HCT116 (cell line): Measurements from ENCODE around the gene GZF1. TPM values are rescaled to one million over a fixed set of nuclear protein-coding genes. Genes with fewer than 3 reads are reported as not detected.

ENCODE experiments used
- ATAC-seq: fragments of 200-7000 bp; cut with Tn5 transposase; 2 replicates; pipeline ENCODE4 v1.9.1; 2020; ENCODE audit warnings: mild to moderate bottlenecking, moderate library complexity
- BruUV-seq: library from RNA; stranded (reverse); fragments of 400-500 nt; replicated peaks from 2 replicates; lab custom pipeline; 2021; lab: Mats Ljungman, UMichigan
- CTCF ChIA-PET: fragments of 300-600 bp; sonication (Branson Sonifier 250); formaldehyde crosslinking; loops from one replicate; lab custom pipeline; 2021; ENCODE audit warnings: antibody characterized with exemption; lab: Charles Lee
- POLR2A ChIA-PET: fragments of 300-600, 350-600 bp; sonication (Branson Sonifier 250); formaldehyde crosslinking; loops from one replicate; lab custom pipeline; 2021; ENCODE audit warnings: antibody characterized with exemption; lab: Charles Lee
- RAD21 ChIA-PET, 2 experiments: fragments of 300-600 bp; sonication (Branson Sonifier 250); formaldehyde crosslinking; loops; one replicate each; lab custom pipeline; 2023; ENCODE audit warnings: low total read pairs in 2 of 2; ENCODE audit not compliant: uncharacterized antibody in 2 of 2, unreplicated experiment in 2 of 2, low non-redundant PET in 1 of 2; lab: Charles Lee
- DNase-seq: peaks from one replicate; pipeline ENCODE4 v3.0.0-alpha.2; 2010; ENCODE audit warnings: low read depth, low spot score
- H2AFZ ChIP-seq: fragments of 200-600 bp; shearing (Covaris generic), sonication (generic); 2 replicates; pipeline ENCODE4 v1.6.1; 2017; ENCODE audit warnings: low read depth, mixed run types, mixed read lengths, antibody characterized with exemption, low read length; ENCODE audit not compliant: poor library complexity, severe bottlenecking
- H3K27ac ChIP-seq: 2 replicates; pipeline ENCODE4 v1.5.1; 2012; ENCODE audit warnings: low read depth, low read length
- H3K27me3 ChIP-seq: fragments of 200-600 bp; sonication (generic); 2 replicates; pipeline ENCODE4 v1.6.1; 2016; ENCODE audit warnings: mixed run types, low read length, mixed read lengths; ENCODE audit not compliant: insufficient read depth
- H3K36me3 ChIP-seq, 2 experiments: fragments of 200-500 bp in 1 of 2; fragments of 200-600 bp in 1 of 2; sonication (Bioruptor generic) in 1 of 2; sonication (generic) in 1 of 2; 2 replicates each; pipeline versions ENCODE4 v1.5.1 to v1.6.1; 2014 to 2016; ENCODE audit warnings: low read length in 2 of 2, inconsistent platforms in 1 of 2, mixed read lengths in 1 of 2, mixed run types in 1 of 2; ENCODE audit not compliant: insufficient read depth in 2 of 2, control insufficient read depth in 1 of 2
- H3K4me1 ChIP-seq, 2 experiments: fragments of 200-600 bp in 1 of 2; sonication (generic) in 1 of 2; 2 replicates each; pipeline versions ENCODE4 v1.5.1 to v1.6.1; 2012 to 2017; ENCODE audit warnings: low read length in 2 of 2, inconsistent platforms in 1 of 2, mild to moderate bottlenecking in 1 of 2, mixed read lengths in 1 of 2, mixed run types in 1 of 2, moderate library complexity in 1 of 2; ENCODE audit not compliant: insufficient read depth in 2 of 2, control insufficient read depth in 1 of 2
- H3K4me2 ChIP-seq: fragments of 200-600 bp; sonication (generic); 2 replicates; pipeline ENCODE4 v1.6.1; 2017; ENCODE audit warnings: mixed run types, low read length, mixed read lengths
- H3K4me3 ChIP-seq, 2 experiments: fragments of 200-600 bp in 1 of 2; sonication (generic) in 1 of 2; replicated peaks in 1 of 2; 2 replicates each; pipeline ENCODE4 v1.5.1; 2011 to 2016; ENCODE audit warnings: low read length in 2 of 2, control low read depth in 1 of 2, low read depth in 1 of 2, mild to moderate bottlenecking in 1 of 2, mixed read lengths in 1 of 2, mixed run types in 1 of 2
- H3K79me2 ChIP-seq: fragments of 200-600 bp; sonication (generic); 2 replicates; pipeline ENCODE4 v1.6.1; 2017; ENCODE audit warnings: mild to moderate bottlenecking, mixed run types, low read length, moderate library complexity, mixed read lengths; ENCODE audit not compliant: insufficient read depth
- H3K9ac ChIP-seq: fragments of 200-600 bp; sonication (generic); 2 replicates; pipeline ENCODE4 v1.6.1; 2016; ENCODE audit warnings: low read length, mixed read lengths
- H3K9me2 ChIP-seq: fragments of 200-600 bp; sonication (generic), shearing (Covaris generic); 2 replicates; pipeline ENCODE4 v1.6.1; 2017; ENCODE audit warnings: mixed run types, mild to moderate bottlenecking, moderate library complexity; ENCODE audit not compliant: insufficient read depth
- H3K9me3 ChIP-seq, 2 experiments: fragments of 200-500 bp in 1 of 2; fragments of 200-600 bp in 1 of 2; sonication (Bioruptor generic) in 1 of 2; sonication (generic) in 1 of 2; 2 replicates each; pipeline ENCODE4 v1.6.1; 2014 to 2017; ENCODE audit warnings: low read length in 2 of 2, mixed read lengths in 2 of 2, inconsistent platforms in 1 of 2, low read depth in 1 of 2, mild to moderate bottlenecking in 1 of 2, mixed run types in 1 of 2, moderate library complexity in 1 of 2; ENCODE audit not compliant: control insufficient read depth in 1 of 2, insufficient read depth in 1 of 2
- H4K20me1 ChIP-seq: fragments of 200-600 bp; sonication (generic), shearing (Covaris generic); 2 replicates; pipeline ENCODE4 v1.6.1; 2017; ENCODE audit warnings: mixed run types, mild to moderate bottlenecking, moderate library complexity; ENCODE audit not compliant: insufficient read depth
- CTCF ChIP-seq, 3 experiments: fragments of 200-600 bp in 1 of 3; sonication (generic) in 1 of 3; IDR thresholded peaks in 2 of 3; conservative IDR thresholded peaks in 1 of 3; 2 replicates each; pipeline ENCODE4 v1.5.1; 2012 to 2017; ENCODE audit warnings: low read depth in 2 of 3, low read length in 2 of 3, antibody characterized with exemption in 1 of 3, borderline replicate concordance in 1 of 3, control low read depth in 1 of 3, mild to moderate bottlenecking in 1 of 3, mixed read lengths in 1 of 3, mixed run types in 1 of 3, moderate library complexity in 1 of 3; ENCODE audit not compliant: insufficient read depth in 1 of 3
- EGR1 ChIP-seq: IDR thresholded peaks from 2 replicates; pipeline ENCODE4 v1.6.1; 2012; ENCODE audit warnings: low read depth
- ELF1 ChIP-seq: IDR thresholded peaks from 2 replicates; pipeline ENCODE4 v1.6.1; 2012; ENCODE audit warnings: low read depth, borderline replicate concordance
- EZH2 ChIP-seq: fragments of 200-600 bp; sonication (generic); IDR thresholded peaks from 2 replicates; pipeline ENCODE4 v1.6.1; 2017; ENCODE audit warnings: antibody characterized with exemption, mixed run types
- EZH2phosphoT487 ChIP-seq: fragments of 200-600 bp; IDR thresholded peaks from 2 replicates; pipeline ENCODE4 v1.6.1; 2018; ENCODE audit warnings: antibody characterized with exemption, borderline replicate concordance
- FOSL1 ChIP-seq: IDR thresholded peaks from 2 replicates; pipeline ENCODE4 v1.6.1; 2012; ENCODE audit warnings: low read depth
- JUND ChIP-seq: IDR thresholded peaks from 2 replicates; pipeline ENCODE4 v1.6.1; 2012
- MAX ChIP-seq: IDR thresholded peaks from 2 replicates; pipeline ENCODE4 v1.6.1; 2012
- POLR2A ChIP-seq: IDR thresholded peaks from 2 replicates; pipeline ENCODE4 v1.7.0; 2011; ENCODE audit warnings: borderline replicate concordance; ENCODE audit not compliant: insufficient read depth, insufficient read length; ENCODE audit errors: extremely low read depth
- POLR2AphosphoS5 ChIP-seq: IDR thresholded peaks from 2 replicates; pipeline ENCODE4 v1.6.1; 2011; ENCODE audit warnings: mild to moderate bottlenecking, low read depth, low read length, moderate library complexity
- RAD21 ChIP-seq: IDR thresholded peaks from 2 replicates; pipeline ENCODE4 v1.6.1; 2012; ENCODE audit warnings: low read depth, mild to moderate bottlenecking
- REST ChIP-seq: IDR thresholded peaks from 2 replicates; pipeline ENCODE4 v1.6.1; 2012; ENCODE audit warnings: low read depth
- SP1 ChIP-seq: IDR thresholded peaks from 2 replicates; pipeline ENCODE4 v1.6.1; 2012; ENCODE audit warnings: low read depth
- TCF7L2 ChIP-seq: IDR thresholded peaks from 2 replicates; pipeline ENCODE4 v1.7.0; 2011; ENCODE audit warnings: borderline replicate concordance, inconsistent platforms; ENCODE audit not compliant: insufficient read depth, insufficient read length; ENCODE audit errors: extremely low read depth
- YY1 ChIP-seq: IDR thresholded peaks from 2 replicates; pipeline ENCODE4 v1.6.1; 2011; ENCODE audit warnings: low read length, low read depth, moderate library complexity, mild to moderate bottlenecking; ENCODE audit not compliant: insufficient replicate concordance; ENCODE audit errors: extremely low read depth
- ZBTB33 ChIP-seq: IDR thresholded peaks from 2 replicates; pipeline ENCODE4 v1.6.1; 2011; ENCODE audit warnings: mild to moderate bottlenecking, low read length, moderate library complexity; ENCODE audit not compliant: insufficient replicate concordance; ENCODE audit errors: extremely low read depth
- ZFX ChIP-seq: fragments of 450-650 bp; IDR thresholded peaks from 2 replicates; pipeline ENCODE4 v1.6.1; 2017
- ZNF274 ChIP-seq: fragments of 200-500 bp; sonication (Bioruptor generic); IDR thresholded peaks from 2 replicates; pipeline ENCODE4 v1.6.1; 2014; ENCODE audit warnings: mild to moderate bottlenecking, low read depth, low read length, inconsistent platforms
- intact Hi-C: fragments of 100-400 bp; cut with micrococcal nuclease; formaldehyde crosslinking; loops from 2 replicates; pipeline ENCODE4 v1.10.0; 2022
- total RNA-seq: library from RNA; stranded (reverse); gene quantifications from one replicate; pipeline ENCODE4 v1.2.1, GENCODE V29; 2021; ENCODE audit not compliant: unreplicated experiment

The GZF1 gene
- total RNA-seq, 1 experiment from 2014 or later, result 10.4 TPM

- Histone ChIP-seq H2AFZ (no peak overlapping the region), H3K4me3 (no peak overlapping the region)
- no peak for DNase-seq
- intact Hi-C loops, result no loop called here
- no peak for TF ChIP-seq EZH2
- TF ChIP-seq ELF1, result no peak
- TF ChIP-seq YY1, result no peak
- no peak for TF ChIP-seq POLR2A
- TF ChIP-seq RAD21, result no peak
- no peak for TF ChIP-seq MAX
- TF ChIP-seq ZNF274, result no peak
- TF ChIP-seq SP1, result no peak
- no peak for TF ChIP-seq POLR2AphosphoS5
- no peak for TF ChIP-seq ZFX
- TF ChIP-seq REST, result no peak
- TF ChIP-seq JUND, result no peak
- no peak for TF ChIP-seq ZBTB33
- TF ChIP-seq EGR1, result no peak
- TF ChIP-seq FOSL1, result no peak
- TF ChIP-seq EZH2phosphoT487, result no peak
- no peak for TF ChIP-seq TCF7L2
- no peak for TF ChIP-seq CTCF (IDR thresholded peaks at IDR 0.05 in 2 of 3, conservative IDR thresholded peaks at IDR 0.05 in 1 of 3; ENCODE audit: borderline replicate concordance in 1 of 3, insufficient read depth in 1 of 3, low read depth in 2 of 3, low read length in 2 of 3)
- TF ChIP-seq, all 23 proteins: peak for 0
- Histone ChIP-seq H3K9me2 (no peaks in the 10 kb centered on the region), H3K79me2 (no peaks in the 10 kb centered on the region), H3K4me2 (no peak overlapping the region), H3K27ac (no peak overlapping the region), H3K9me3 (0 out of 4 replicates have a peak, but pooled peaks cover 0 to 5% of the 10 kb centered on the region in 2 experiments), H4K20me1 (no peaks in the 10 kb centered on the region), H3K9ac (no peak overlapping the region), H3K36me3 (peaks cover 6 to 13% of the 10 kb centered on the region in 2 experiments; a peak in 3 of 4 replicates), H3K27me3 (no peaks in the 10 kb centered on the region), H3K4me1 (no peaks in the 10 kb centered on the region)
- POLR2A ChIA-PET, result no interaction called here
- CTCF ChIA-PET, result no interaction called here
- ATAC-seq, result no peak
- BruUV-seq, result no TSS peak
- RAD21 ChIA-PET, result no interaction called here
These were observed 17.8 kb downstream of the GZF1 start for GRCh38 chr20:23379772-23380171.
